ENCODE data around the gene OBP2A. TPM values are rescaled to one million over a fixed set of nuclear protein-coding genes. Genes with fewer than 3 reads are reported as not detected.
A peak's percentile ranks its signal among the peaks of the same experiment; 100 is the strongest.

The OBP2A gene
- total and polyA plus RNA-seq, 2 of the 8 experiments (the other 6 are each of a cell fraction or from before 2014, with no cell fraction given): not detected

DNA sequence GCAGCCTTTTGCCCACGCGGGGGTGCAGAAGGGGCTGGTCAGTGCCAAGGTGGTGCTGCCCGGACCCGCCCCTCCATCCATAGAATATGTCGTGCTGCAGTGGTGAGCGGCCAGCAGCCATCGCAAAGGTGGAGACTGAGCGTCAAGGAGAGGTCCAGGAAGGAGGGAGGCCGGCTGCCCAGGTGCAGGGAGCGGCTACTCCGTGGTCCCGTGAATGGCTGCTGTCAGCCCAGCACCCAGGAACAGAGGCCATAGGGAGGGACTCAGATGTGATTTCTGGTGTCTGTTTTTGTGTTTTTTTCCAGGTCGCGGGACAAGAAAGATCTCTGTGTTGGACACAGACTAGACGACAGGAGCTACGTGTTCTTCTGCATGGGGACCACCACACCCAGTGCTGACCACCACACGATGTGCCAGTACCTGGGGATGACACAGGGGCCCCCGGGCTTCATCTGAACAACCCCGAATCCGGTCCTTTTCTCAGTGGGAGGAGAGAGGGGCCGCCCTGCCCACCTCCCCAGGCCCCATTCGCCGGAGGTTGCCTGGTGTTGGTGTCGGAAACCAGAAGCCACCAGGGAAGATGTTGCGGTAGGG lies 44.7 kb downstream of the OBP2A start:
- H2AK5ac ChIP-seq (ENCODE audit: low read depth, low read length): no peak overlapping the region
- H3K4me3 ChIP-seq (ENCODE audit: extremely low read depth in 1 of 4, insufficient read depth in 2 of 4, low read depth in 3 of 4, low read length in 4 of 4): no peak overlapping the region
- TF ChIP-seq CREB1 (IDR thresholded peaks at IDR 0.05) (no peak), HDAC6 (IDR thresholded peaks at IDR 0.05; ENCODE audit: low read depth, low read length) (no peak), NRF1 (IDR thresholded peaks at IDR 0.05; ENCODE audit: low read depth, low read length) (no peak), KDM5A (IDR thresholded peaks at IDR 0.05; ENCODE audit: low read length) (no peak), MAX (IDR thresholded peaks at IDR 0.05) (no peak)

More for the DNA sequence above, 44.7 kb downstream of the OBP2A start:
- 0 out of 4 replicates have a peak, but pooled peaks cover 0 to 5% of the 10 kb centered on the region in 2 experiments for H3K9me3 ChIP-seq (ENCODE audit: insufficient read depth in 2 of 2, low read depth in 1 of 2, low read length in 1 of 2)
- no peak overlapping the region for H2BK15ac ChIP-seq (ENCODE audit: low read length)
- WGBS, 2 experiments (ENCODE audit: extremely low coverage in 1 of 2, insufficient coverage in 1 of 2, insufficient read length in 1 of 2, insufficient replicate concordance in 2 of 2, low coverage in 1 of 2, low lambda C conversion rate in 2 of 2, missing lambda C conversion rate in 1 of 2): 89% methylated on average over 24 of the region's 25 CpGs; no CpG with 5 or more reads in 1 of the 2 experiments
- H3K4me1 ChIP-seq (replicated peaks in 1 of 4; ENCODE audit: control insufficient read depth in 3 of 4, insufficient read depth in 4 of 4, low read length in 3 of 4): no peaks in the 10 kb centered on the region; a peak in 1 of 7 replicates
- no peaks in the 10 kb centered on the region for H3K79me2 ChIP-seq (ENCODE audit: control insufficient read depth in 1 of 2, insufficient read depth in 2 of 2, low read length in 2 of 2)
- FAIRE-seq: no peak
- no peaks in the 10 kb centered on the region for H3K36me3 ChIP-seq (ENCODE audit: control insufficient read depth in 2 of 4, insufficient read depth in 4 of 4, low read length in 3 of 4)
- no peak overlapping the region for H2BK12ac ChIP-seq (ENCODE audit: low read depth, low read length)
- no peak overlapping the region for H2BK5ac ChIP-seq (ENCODE audit: low read depth, low read length)
- H3K56ac ChIP-seq (replicated peaks; ENCODE audit: insufficient read length, low read depth, low read length): no peak overlapping the region
- CTCF ChIA-PET (ENCODE audit: partially characterized antibody): interaction anchor here (0.8 to 7.2 kb wide), 2 partner anchors 13 to 24 kb away, joined by 3 to 58 read pairs; no protein-coding TSS in a partner anchor
- H3K14ac ChIP-seq (ENCODE audit: insufficient read length): no peak overlapping the region
- no peaks in the 10 kb centered on the region for H3K27me3 ChIP-seq (replicated peaks in 1 of 4; ENCODE audit: control insufficient read depth in 3 of 4, extremely low read depth in 1 of 4, insufficient read depth in 3 of 4, low read length in 3 of 4)
- no peak overlapping the region for H2AFZ ChIP-seq (ENCODE audit: low read length)
- POLR2A ChIA-PET (ENCODE audit: partially characterized antibody): no interaction called here
- H2BK20ac ChIP-seq (ENCODE audit: low read length): no peak overlapping the region
- H3K4ac ChIP-seq (replicated peaks; ENCODE audit: insufficient read length, low read depth, low read length): no peak overlapping the region
- peak in 1 of 2 experiments; percentile 33 for DNase-seq (ENCODE audit: low read depth in 1 of 2, low spot score in 2 of 2)
- H3K23ac ChIP-seq (ENCODE audit: insufficient read length): no peak overlapping the region
- H3K79me1 ChIP-seq (ENCODE audit: low read depth, low read length): no peaks in the 10 kb centered on the region
- H3K27ac ChIP-seq (ENCODE audit: low read depth, low read length): no peak overlapping the region
- no peak overlapping the region for H4K8ac ChIP-seq (ENCODE audit: extremely low read depth, insufficient read depth, low read length)
- H4K91ac ChIP-seq (replicated peaks; ENCODE audit: insufficient read length, low read length): no peak overlapping the region
- H4K5ac ChIP-seq (ENCODE audit: insufficient read length, low read depth, low read length): no peak overlapping the region
- H3K18ac ChIP-seq (ENCODE audit: extremely low read depth, low read length): no peak overlapping the region
- H4K20me1 ChIP-seq (replicated peaks in 1 of 2; ENCODE audit: control insufficient read depth in 1 of 2, insufficient read depth in 2 of 2, low read length in 2 of 2): no peaks in the 10 kb centered on the region
- H3K9ac ChIP-seq (replicated peaks in 1 of 4; ENCODE audit: extremely low read depth in 1 of 4, low read depth in 3 of 4, low read length in 3 of 4): no peak overlapping the region
- no peak overlapping the region for H2BK120ac ChIP-seq (replicated peaks; ENCODE audit: low read depth, low read length)
- H3K4me2 ChIP-seq (ENCODE audit: insufficient read depth in 1 of 2, low read depth in 2 of 2, low read length in 2 of 2): no peak overlapping the region
- H3K23me2 ChIP-seq (ENCODE audit: low read depth, low read length): no peaks in the 10 kb centered on the region

All from H1 (cell line).